GM18868 (cell line): ENCODE results near the gene MAGEA8.
"Not testable (repeated sequence)": the region's sequence is repeated elsewhere in the genome, so short reads cannot be mapped to it uniquely, and the experiment has no call there.

ENCODE experiments used
- ATAC-seq: cut with Tn5 transposase; IDR thresholded peaks from one replicate; pipeline ENCODE4 v1.9.1; 2021; ENCODE audit warnings: mild to moderate bottlenecking, moderate library complexity; ENCODE audit not compliant: unreplicated experiment

Gene MAGEA8

GRCh38 chrX:149903889-149904748 lies 23.1 kb downstream of the MAGEA8 start:
- ATAC-seq = peak; percentile 84

- ATAC-seq = peak; percentile 77
Measured at GRCh38 chrX:149908308-149908707, 27.3 kb downstream of the MAGEA8 start.

- ATAC-seq = no peak
Measured at GRCh38 chrX:149908727-149909126, 27.7 kb downstream of the MAGEA8 start.

DNA sequence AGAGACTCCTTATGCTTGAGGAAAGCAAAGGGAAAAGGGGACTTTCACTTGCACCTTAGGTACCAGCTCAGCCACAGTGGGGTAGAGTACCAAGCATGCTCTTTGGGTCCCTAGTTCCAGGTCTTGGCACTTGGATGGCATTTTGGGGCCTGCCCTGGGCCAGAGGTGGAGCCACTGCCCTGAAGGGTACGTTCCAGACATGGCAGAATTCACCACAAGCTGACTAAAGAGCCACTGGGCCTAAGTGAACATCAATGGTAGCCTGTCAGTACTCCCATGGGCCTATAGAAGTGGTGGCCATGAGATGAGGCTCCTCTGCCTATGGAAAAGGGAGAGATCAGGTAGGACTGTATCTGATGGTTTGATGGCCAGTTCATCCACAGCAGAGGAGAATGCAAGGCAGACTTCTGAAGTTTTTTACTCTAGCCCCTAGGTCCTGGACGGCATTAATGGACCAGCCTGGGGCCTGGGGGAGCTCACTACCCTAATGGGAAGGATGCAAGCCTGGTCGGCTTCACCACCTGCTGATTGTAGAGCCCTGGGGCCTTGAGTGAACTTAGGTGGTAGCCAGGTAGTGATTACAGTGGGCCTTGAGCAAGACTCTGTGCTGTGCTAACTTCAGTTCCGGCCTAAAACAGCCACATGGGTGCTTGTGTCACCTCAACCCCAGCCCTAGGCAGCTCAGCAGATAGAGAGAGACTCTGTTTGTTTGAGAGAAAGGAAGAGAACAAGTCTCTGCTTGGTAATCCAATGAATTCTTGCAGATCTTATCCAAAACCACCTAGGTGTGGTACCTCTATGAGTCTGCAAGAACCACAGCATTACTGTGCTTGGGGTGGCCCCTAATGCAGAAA lies 28.6 kb downstream of the MAGEA8 start:
- no peak for ATAC-seq

GRCh38 chrX:149910178-149910695 lies 29.3 kb downstream of the MAGEA8 start:
- no peak for ATAC-seq

- peak; percentile 98 for ATAC-seq
Measured at GRCh38 chrX:149916745-149917392, 35.9 kb downstream of the MAGEA8 start.

DNA sequence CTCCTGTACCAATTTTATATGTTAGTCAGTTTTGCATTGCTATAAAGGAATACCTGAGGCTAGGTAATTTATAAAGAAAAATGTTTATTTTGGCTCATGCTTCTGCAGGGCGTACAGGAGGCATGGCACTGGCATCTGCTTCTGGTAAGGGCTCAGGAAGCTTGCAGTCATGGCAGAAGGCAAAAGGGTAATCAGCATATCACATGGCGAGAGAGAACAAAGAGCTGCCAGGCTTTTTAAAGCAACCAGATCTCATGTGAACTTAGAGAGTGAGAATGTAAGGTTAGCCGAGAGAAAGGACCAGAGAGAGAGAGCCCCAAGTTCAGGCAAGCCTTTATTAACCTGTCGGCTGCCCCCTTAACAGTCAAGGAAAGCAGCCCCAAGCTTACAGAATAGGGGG lies 42.9 kb downstream of the MAGEA8 start:
- not testable (repeated sequence) for ATAC-seq

GRCh38 chrX:149924434-149924833 lies 43.5 kb downstream of the MAGEA8 start:
- ATAC-seq = not testable (repeated sequence)

GRCh38 chrX:149927245-149927963 lies 46.4 kb downstream of the MAGEA8 start:
- peak; percentile 70 for ATAC-seq

DNA sequence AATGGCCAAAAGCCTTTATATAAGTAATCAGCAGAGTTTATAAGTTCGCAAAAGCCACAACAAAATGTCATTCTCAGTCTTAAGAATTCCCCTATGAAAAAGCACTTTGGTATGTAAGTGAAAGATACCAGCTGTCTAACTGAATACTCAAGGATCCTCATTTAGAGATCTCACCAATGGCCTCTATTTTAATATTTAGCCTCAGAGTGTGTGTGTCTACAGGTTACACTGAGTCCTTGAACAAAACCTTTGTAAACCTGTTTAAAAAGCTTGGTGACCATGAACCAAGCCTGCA lies 46.9 kb downstream of the MAGEA8 start:
- peak; percentile 60 for ATAC-seq

GRCh38 chrX:149928635-149929034 lies 47.7 kb downstream of the MAGEA8 start:
- not testable (repeated sequence) for ATAC-seq

- ATAC-seq = not testable (repeated sequence)
Measured at GRCh38 chrX:149929400-149929799, 48.4 kb downstream of the MAGEA8 start, which contains the start of gene HSFX4. Gene HSFX4, plus strand, starts transcription at chrX:149929573. Its CDS starts 72 bp downstream, at chrX:149929645.

GRCh38 chrX:149931355-149931754 lies 50.4 kb downstream of the MAGEA8 start:
- not testable (repeated sequence) for ATAC-seq

DNA sequence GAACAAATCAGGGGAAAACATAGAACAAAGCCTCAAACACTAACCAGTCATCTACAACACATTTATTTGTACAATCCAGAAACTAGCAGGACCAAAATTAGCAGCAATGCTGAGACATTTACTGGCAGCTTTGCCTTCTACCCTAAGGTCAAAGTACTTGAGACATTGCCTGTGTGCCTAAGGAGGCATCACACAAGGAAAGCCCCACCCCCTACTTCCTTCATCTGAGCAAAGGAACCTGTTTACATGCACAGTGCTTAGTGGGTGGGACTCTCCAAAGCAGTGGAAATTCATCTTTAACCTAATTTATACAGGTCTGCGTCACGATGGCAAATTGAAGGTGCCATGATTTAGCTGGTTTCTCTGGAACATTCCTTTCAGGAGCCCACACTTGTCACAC lies 51.2 kb downstream of the MAGEA8 start:
- ATAC-seq = not testable (repeated sequence)

- not testable (repeated sequence) for ATAC-seq
Measured at GRCh38 chrX:149932970-149933369, 52.0 kb downstream of the MAGEA8 start.

- not testable (repeated sequence) for ATAC-seq
Measured at GRCh38 chrX:149933547-149933946, 52.6 kb downstream of the MAGEA8 start.
